A673 (cell line): ENCODE results near the gene NDUFB6.

Experiments used
- EZH2 ChIP-seq: fragments of 200-600 bp; sonication (generic); IDR thresholded peaks from 2 replicates; pipeline ENCODE4 v1.6.1; 2017; ENCODE audit warnings: borderline replicate concordance, low read depth, mild to moderate bottlenecking, mixed read lengths, antibody characterized with exemption, low read length; ENCODE audit not compliant: poor library complexity, severe bottlenecking
- TF ChIP-seq, protein P1 (sequence below): fragments of 300-800, 200-600 bp; sonication (generic); conservative IDR thresholded peaks from 2 replicates; pipeline ENCODE4 v1.5.1; 2017; ENCODE audit warnings: low read depth, mild to moderate bottlenecking, antibody characterized with exemption, low read length, moderate library complexity, mixed read lengths

DNA sequence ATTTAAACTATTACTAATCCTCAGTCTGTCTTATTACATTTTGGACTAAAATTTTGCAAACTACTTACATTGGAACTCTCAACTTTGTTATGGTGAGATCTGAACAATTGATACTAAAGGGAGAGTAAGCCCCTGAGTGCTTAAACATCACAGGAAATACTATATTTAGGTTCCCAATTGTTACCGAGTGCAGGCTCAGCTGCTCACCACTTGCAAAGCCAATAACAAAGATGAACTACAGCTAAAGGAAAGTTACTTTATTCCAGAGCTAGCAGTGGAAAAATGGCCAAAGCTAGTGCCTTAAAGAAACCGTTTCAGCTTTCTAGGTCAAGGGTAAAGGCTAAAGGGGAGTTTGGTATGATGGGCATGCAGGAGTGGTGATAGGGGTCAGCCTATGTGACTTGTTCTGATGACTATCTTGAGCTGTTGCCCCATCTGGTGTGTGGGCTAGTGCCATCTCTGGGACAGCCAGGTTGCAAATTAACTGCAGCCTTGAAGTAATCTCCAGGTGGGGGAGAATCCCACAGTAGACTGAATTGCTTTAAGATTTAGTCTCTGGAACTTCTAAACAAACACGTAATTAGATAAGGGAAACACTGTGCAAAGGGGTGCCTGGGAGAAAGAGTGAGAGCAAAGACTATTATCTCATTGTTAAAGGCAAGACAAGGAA is 7.8 kb upstream of the NDUFB6 start:
- TF ChIP-seq, protein P1, sequence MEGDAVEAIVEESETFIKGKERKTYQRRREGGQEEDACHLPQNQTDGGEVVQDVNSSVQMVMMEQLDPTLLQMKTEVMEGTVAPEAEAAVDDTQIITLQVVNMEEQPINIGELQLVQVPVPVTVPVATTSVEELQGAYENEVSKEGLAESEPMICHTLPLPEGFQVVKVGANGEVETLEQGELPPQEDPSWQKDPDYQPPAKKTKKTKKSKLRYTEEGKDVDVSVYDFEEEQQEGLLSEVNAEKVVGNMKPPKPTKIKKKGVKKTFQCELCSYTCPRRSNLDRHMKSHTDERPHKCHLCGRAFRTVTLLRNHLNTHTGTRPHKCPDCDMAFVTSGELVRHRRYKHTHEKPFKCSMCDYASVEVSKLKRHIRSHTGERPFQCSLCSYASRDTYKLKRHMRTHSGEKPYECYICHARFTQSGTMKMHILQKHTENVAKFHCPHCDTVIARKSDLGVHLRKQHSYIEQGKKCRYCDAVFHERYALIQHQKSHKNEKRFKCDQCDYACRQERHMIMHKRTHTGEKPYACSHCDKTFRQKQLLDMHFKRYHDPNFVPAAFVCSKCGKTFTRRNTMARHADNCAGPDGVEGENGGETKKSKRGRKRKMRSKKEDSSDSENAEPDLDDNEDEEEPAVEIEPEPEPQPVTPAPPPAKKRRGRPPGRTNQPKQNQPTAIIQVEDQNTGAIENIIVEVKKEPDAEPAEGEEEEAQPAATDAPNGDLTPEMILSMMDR, result no peak
- TF ChIP-seq EZH2, result no peak
